ENCODE results near the gene PLTP. TPM values are rescaled to one million over a fixed set of nuclear protein-coding genes. Genes with fewer than 3 reads are reported as not detected.

Gene PLTP
- total and polyA plus RNA-seq, 2 of the 13 experiments (the other 11 are each of a cell fraction or from before 2014, with no cell fraction given), result 16.9 to 28.6 TPM

GRCh38 chr20:45910670-45911485 is 1.1 kb downstream of the PLTP start (continued):
- TF ChIP-seq SAFB2 (CRISPR knock-in tag; IDR thresholded peaks at IDR 0.05; ENCODE audit: borderline replicate concordance, low read depth) (peak; percentile 59; the same call in 1 of the 2 replicates), HINFP (CRISPR knock-in tag; IDR thresholded peaks at IDR 0.05; ENCODE audit: low read depth) (no peak), TEAD2 (CRISPR knock-in tag; IDR thresholded peaks at IDR 0.05) (no peak), ZNF20 (CRISPR knock-in tag; IDR thresholded peaks at IDR 0.05) (no peak), SALL1 (CRISPR knock-in tag; IDR thresholded peaks at IDR 0.05) (no peak), SETDB1 (CRISPR knock-in tag; IDR thresholded peaks at IDR 0.05; ENCODE audit: borderline replicate concordance) (no peak), HOXA3 (CRISPR knock-in tag; IDR thresholded peaks at IDR 0.05) (0 out of 2 replicates have a peak, but pooled peaks have one; percentile 10), SP1 (IDR thresholded peaks at IDR 0.05) (no peak), SP1 (CRISPR knock-in tag; IDR thresholded peaks at IDR 0.05) (peak; percentile 39; the same call in 1 of the 2 replicates), ZNF333 (CRISPR knock-in tag; IDR thresholded peaks at IDR 0.05; ENCODE audit: borderline replicate concordance) (no peak), MIER2 (CRISPR knock-in tag; IDR thresholded peaks at IDR 0.05) (no peak), ZSCAN30 (CRISPR knock-in tag; IDR thresholded peaks at IDR 0.05) (no peak), KIAA2018 (CRISPR knock-in tag; IDR thresholded peaks at IDR 0.05; ENCODE audit: borderline replicate concordance) (no peak), AKAP8 (CRISPR knock-in tag; IDR thresholded peaks at IDR 0.05) (0 out of 2 replicates have a peak, but pooled peaks have one; percentile 45), MZF1 (CRISPR knock-in tag; IDR thresholded peaks at IDR 0.05; ENCODE audit: borderline replicate concordance) (no peak)
- TF ChIP-seq, protein P1, sequence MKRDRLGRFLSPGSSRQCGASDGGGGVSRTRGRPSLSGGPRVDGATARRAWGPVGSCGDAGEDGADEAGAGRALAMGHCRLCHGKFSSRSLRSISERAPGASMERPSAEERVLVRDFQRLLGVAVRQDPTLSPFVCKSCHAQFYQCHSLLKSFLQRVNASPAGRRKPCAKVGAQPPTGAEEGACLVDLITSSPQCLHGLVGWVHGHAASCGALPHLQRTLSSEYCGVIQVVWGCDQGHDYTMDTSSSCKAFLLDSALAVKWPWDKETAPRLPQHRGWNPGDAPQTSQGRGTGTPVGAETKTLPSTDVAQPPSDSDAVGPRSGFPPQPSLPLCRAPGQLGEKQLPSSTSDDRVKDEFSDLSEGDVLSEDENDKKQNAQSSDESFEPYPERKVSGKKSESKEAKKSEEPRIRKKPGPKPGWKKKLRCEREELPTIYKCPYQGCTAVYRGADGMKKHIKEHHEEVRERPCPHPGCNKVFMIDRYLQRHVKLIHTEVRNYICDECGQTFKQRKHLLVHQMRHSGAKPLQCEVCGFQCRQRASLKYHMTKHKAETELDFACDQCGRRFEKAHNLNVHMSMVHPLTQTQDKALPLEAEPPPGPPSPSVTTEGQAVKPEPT (CRISPR knock-in tag; IDR thresholded peaks at IDR 0.05; ENCODE audit: low read depth), result no peak
- TF ChIP-seq, protein P2, sequence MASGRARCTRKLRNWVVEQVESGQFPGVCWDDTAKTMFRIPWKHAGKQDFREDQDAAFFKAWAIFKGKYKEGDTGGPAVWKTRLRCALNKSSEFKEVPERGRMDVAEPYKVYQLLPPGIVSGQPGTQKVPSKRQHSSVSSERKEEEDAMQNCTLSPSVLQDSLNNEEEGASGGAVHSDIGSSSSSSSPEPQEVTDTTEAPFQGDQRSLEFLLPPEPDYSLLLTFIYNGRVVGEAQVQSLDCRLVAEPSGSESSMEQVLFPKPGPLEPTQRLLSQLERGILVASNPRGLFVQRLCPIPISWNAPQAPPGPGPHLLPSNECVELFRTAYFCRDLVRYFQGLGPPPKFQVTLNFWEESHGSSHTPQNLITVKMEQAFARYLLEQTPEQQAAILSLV (CRISPR knock-in tag; IDR thresholded peaks at IDR 0.05; ENCODE audit: borderline replicate concordance), result no peak

All from HepG2 (cell line).